ENCODE measurements around the gene MIEN1.
"Not testable (repeated sequence)": the region's sequence is repeated elsewhere in the genome, so short reads cannot be mapped to it uniquely, and the experiment has no call there.

MIEN1 gene

GRCh38 chr17:39730095-39730921, at the start of gene MIEN1:
TSS of gene MIEN1 (minus strand) at chr17:39730532. CDS start at chr17:39730495, 37 bp downstream.
- in situ Hi-C loops (cut with MboI; ENCODE audit: low sequenced_read_pairs), result no loop called here

GRCh38 chr17:39777534-39778365, 47.4 kb upstream of the MIEN1 start:
- in situ Hi-C loops (cut with MboI; ENCODE audit: low sequenced_read_pairs), result no loop called here

GRCh38 chr17:39776252-39776651, 45.9 kb upstream of the MIEN1 start:
- in situ Hi-C loops (cut with MboI; ENCODE audit: low sequenced_read_pairs), result no loop called here

- in situ Hi-C loops (cut with MboI; ENCODE audit: low sequenced_read_pairs), result no loop called here
Observed at GRCh38 chr17:39775031-39775430, 44.7 kb upstream of the MIEN1 start.

- in situ Hi-C loops (cut with MboI; ENCODE audit: low sequenced_read_pairs), result no loop called here
Observed at GRCh38 chr17:39774047-39774446, 43.7 kb upstream of the MIEN1 start.

GRCh38 chr17:39772987-39773934, 42.9 kb upstream of the MIEN1 start:
- in situ Hi-C loops (cut with MboI; ENCODE audit: low sequenced_read_pairs), result no loop called here

- in situ Hi-C loops (cut with MboI; ENCODE audit: low sequenced_read_pairs), result no loop called here
Observed at GRCh38 chr17:39772415-39772814, 42.1 kb upstream of the MIEN1 start.

- in situ Hi-C loops (cut with MboI; ENCODE audit: low sequenced_read_pairs), result no loop called here
Observed at GRCh38 chr17:39769974-39770587, 39.7 kb upstream of the MIEN1 start.

GRCh38 chr17:39767147-39767546, 36.8 kb upstream of the MIEN1 start:
- in situ Hi-C loops (cut with MboI; ENCODE audit: low sequenced_read_pairs), result no loop called here

- in situ Hi-C loops (cut with MboI; ENCODE audit: low sequenced_read_pairs), result no loop called here
Observed at GRCh38 chr17:39765766-39766165, 35.4 kb upstream of the MIEN1 start.

- in situ Hi-C loops (cut with MboI; ENCODE audit: low sequenced_read_pairs), result no loop called here
Observed at GRCh38 chr17:39765175-39765574, 34.8 kb upstream of the MIEN1 start.

- in situ Hi-C loops (cut with MboI; ENCODE audit: low sequenced_read_pairs), result not testable (repeated sequence)
Observed at GRCh38 chr17:39764171-39764570, 33.8 kb upstream of the MIEN1 start.

- in situ Hi-C loops (cut with MboI; ENCODE audit: low sequenced_read_pairs), result no loop called here
Observed at GRCh38 chr17:39763051-39763820, 32.9 kb upstream of the MIEN1 start.

GRCh38 chr17:39761861-39762496, 31.6 kb upstream of the MIEN1 start:
- in situ Hi-C loops (cut with MboI; ENCODE audit: low sequenced_read_pairs), result no loop called here

- in situ Hi-C loops (cut with MboI; ENCODE audit: low sequenced_read_pairs), result no loop called here
Observed at GRCh38 chr17:39759204-39759603, 28.9 kb upstream of the MIEN1 start.

GRCh38 chr17:39757931-39758873, 27.9 kb upstream of the MIEN1 start:
- in situ Hi-C loops (cut with MboI; ENCODE audit: low sequenced_read_pairs), result no loop called here

GRCh38 chr17:39757176-39757662, 26.9 kb upstream of the MIEN1 start:
- in situ Hi-C loops (cut with MboI; ENCODE audit: low sequenced_read_pairs), result no loop called here
